Body of pancreas (tissue), 4 donors: ENCODE results near the gene NXNL1. TPM values are rescaled to one million over a fixed set of nuclear protein-coding genes. Genes with fewer than 3 reads are reported as not detected.
"Not testable (repeated sequence)": the region's sequence is repeated elsewhere in the genome, so short reads cannot be mapped to it uniquely, and the experiment has no call there.

Experiments used
- ATAC-seq: fragments of 150-250 bp; one replicate; pipeline ENCODE4 v1.9.1; 2016
- DNase-seq, 4 donors: peaks; one replicate each; pipeline ENCODE4 v3.0.0-alpha.2; 2019
- H3K27ac ChIP-seq, 4 donors: fragments of 200-600 bp; sonication (generic); 1 replicate in 3 of 4; 2 replicates in 1 of 4; pipeline versions ENCODE4 v1.5.1 to v1.6.1; 2016 to 2019; ENCODE audit warnings: mild to moderate bottlenecking in 1 of 4, mixed read lengths in 1 of 4, moderate library complexity in 1 of 4
- H3K27me3 ChIP-seq, 2 donors: fragments of 200-600 bp; sonication (generic); one replicate each; pipeline ENCODE4 v1.6.0; 2016; ENCODE audit warnings: mild to moderate bottlenecking in 1 of 2
- H3K36me3 ChIP-seq, 2 donors: fragments of 200-600 bp; sonication (generic); replicated peaks in 1 of 2; 2 replicates each; pipeline ENCODE4 v1.5.1; 2016; ENCODE audit warnings: low read depth in 2 of 2; ENCODE audit not compliant: insufficient read depth in 1 of 2
- H3K4me1 ChIP-seq: fragments of 200-600 bp; sonication (generic); one replicate; pipeline ENCODE4 v1.6.0; 2016
- H3K4me3 ChIP-seq, 2 donors: fragments of 200-600 bp; sonication (generic); 1 replicate in 1 of 2; 2 replicates in 1 of 2; pipeline ENCODE4 v1.5.1; 2016 to 2019
- H3K9me3 ChIP-seq, 3 donors: fragments of 200-600 bp; sonication (generic); 1 replicate in 2 of 3; 2 replicates in 1 of 3; pipeline ENCODE4 v1.5.1; 2016
- CTCF ChIP-seq, 7 experiments: fragments of 450-650 bp in 4 of 7; fragments of 200-600 bp in 3 of 7; sonication (generic) in 3 of 7; IDR thresholded peaks; one replicate each; pipeline ENCODE4 v1.5.1; 2016 to 2019; ENCODE audit warnings: antibody characterized with exemption in 7 of 7
- POLR2A ChIP-seq, 3 donors: fragments of 450-650 bp; IDR thresholded peaks; one replicate each; pipeline ENCODE4 v1.6.1; 2016; ENCODE audit warnings: antibody characterized with exemption in 3 of 3, mild to moderate bottlenecking in 2 of 3
- WGBS, 2 donors: methylation state at CpG; one replicate each; pipeline ENCODE4 v1.1.5; 2017; 5-methylcytosine and 5-hydroxymethylcytosine counted together
- intact Hi-C: fragments of 100-400 bp; cut with DNase I; formaldehyde crosslinking; loops from one replicate; pipeline ENCODE4 v1.15.1; 2023
- total RNA-seq, 2 donors: library from RNA; depleted of rRNA; stranded (reverse); fragments of >200 nt; gene quantifications; one replicate each; pipeline ENCODE4 v1.1.0, GENCODE V29; 2016

The NXNL1 gene
- total RNA-seq, 2 donors from 2014 or later: not detected

GRCh38 chr19:17479325-17479791 is 18.6 kb upstream of the NXNL1 start:
- Histone ChIP-seq H3K36me3 (no peaks in the 10 kb centered on the region), H3K27ac (no peak overlapping the region), H3K4me3 (no peak overlapping the region), H3K4me1 (peaks cover 17% of the 10 kb centered on the region), H3K9me3 (no peaks in the 10 kb centered on the region), H3K27me3 (no peaks in the 10 kb centered on the region)
- ATAC-seq (no peak), DNase-seq (no peak)
- TF ChIP-seq CTCF (IDR thresholded peaks at IDR 0.05) (no peak), POLR2A (IDR thresholded peaks at IDR 0.05) (no peak)
- intact Hi-C loops: no loop called here
- WGBS, 2 donors: 74 to 77% methylated on average over 6 of the region's 6 CpGs

GRCh38 chr19:17475541-17476115 is 14.9 kb upstream of the NXNL1 start:
- no peaks in the 10 kb centered on the region for H3K36me3 ChIP-seq
- WGBS, 2 donors: 28 to 31% methylated on average over 6 to 10 of the region's 10 CpGs
- H3K4me1 ChIP-seq: peaks cover 31% of the 10 kb centered on the region
- TF ChIP-seq CTCF (IDR thresholded peaks at IDR 0.05) (no peak), POLR2A (IDR thresholded peaks at IDR 0.05) (peak in 2 of 3 donors; percentile 38 to 45)
- ATAC-seq: peak; percentile 91
- H3K9me3 ChIP-seq: no peaks in the 10 kb centered on the region
- intact Hi-C loops: no loop called here
- no peaks in the 10 kb centered on the region for H3K27me3 ChIP-seq
- peak; percentile 69 to 85 (median 82) for DNase-seq
- H3K4me3 ChIP-seq: no peak overlapping the region
- peak overlapping the region; percentile 58 to 91 (median 82) for H3K27ac ChIP-seq

- WGBS, 2 donors: 59 to 65% methylated on average over 4 to 6 of the region's 6 CpGs
- H3K27me3 ChIP-seq, H3K4me3 ChIP-seq, ATAC-seq, DNase-seq, H3K36me3 ChIP-seq, H3K9me3 ChIP-seq, intact Hi-C loops: not testable (repeated sequence)
- Histone ChIP-seq H3K27ac (peak overlapping the region in 3 of 4 donors; percentile 75 to 91 (median 88)), H3K4me1 (peaks cover 31% of the 10 kb centered on the region)
Observed at GRCh38 chr19:17475011-17475540, 14.3 kb upstream of the NXNL1 start.

- no peaks in the 10 kb centered on the region for H3K36me3 ChIP-seq
- peaks cover 44% of the 10 kb centered on the region for H3K4me1 ChIP-seq
- peak in 1 of 4 donors; percentile 38 for DNase-seq
- H3K9me3 ChIP-seq: no peaks in the 10 kb centered on the region
- 76 to 86% methylated on average over 9 of the region's 9 CpGs for WGBS, 2 donors
- H3K27ac ChIP-seq: peak overlapping the region in 1 of 4 donors; percentile 27
- no peak overlapping the region for H3K4me3 ChIP-seq
- no peak for TF ChIP-seq CTCF (IDR thresholded peaks at IDR 0.05)
- no peak for TF ChIP-seq POLR2A (IDR thresholded peaks at IDR 0.05)
- no peaks in the 10 kb centered on the region for H3K27me3 ChIP-seq
- intact Hi-C loops: no loop called here
- ATAC-seq: no peak
Observed at GRCh38 chr19:17473041-17473440, 12.3 kb upstream of the NXNL1 start.

GRCh38 chr19:17471410-17472125 is 10.8 kb upstream of the NXNL1 start:
- Histone ChIP-seq H3K4me3 (no peak overlapping the region), H3K36me3 (no peaks in the 10 kb centered on the region), H3K4me1 (peaks cover 43% of the 10 kb centered on the region), H3K27me3 (no peaks in the 10 kb centered on the region), H3K9me3 (no peaks in the 10 kb centered on the region), H3K27ac (peak overlapping the region in 2 of 4 donors; percentile 87 to 94)
- TF ChIP-seq CTCF (IDR thresholded peaks at IDR 0.05): no peak
- TF ChIP-seq POLR2A (IDR thresholded peaks at IDR 0.05): no peak
- WGBS, 2 donors: 42 to 45% methylated on average over 9 to 12 of the region's 12 CpGs
- DNase-seq (no peak), ATAC-seq (no peak)
- intact Hi-C loops: no loop called here
